22Rv1 (cell line): ENCODE measurements around the gene DNAJA4.

Experiments used
- ZFX ChIP-seq: fragments of 450-650 bp; IDR thresholded peaks from 2 replicates; pipeline ENCODE4 v1.6.1; 2017; ENCODE audit warnings: antibody characterized with exemption, borderline replicate concordance
- TF ChIP-seq, protein P1 (sequence below): fragments of 450-650 bp; IDR thresholded peaks from 2 replicates; pipeline ENCODE4 v1.5.1; 2017; ENCODE audit warnings: mild to moderate bottlenecking

- TF ChIP-seq, protein P1, sequence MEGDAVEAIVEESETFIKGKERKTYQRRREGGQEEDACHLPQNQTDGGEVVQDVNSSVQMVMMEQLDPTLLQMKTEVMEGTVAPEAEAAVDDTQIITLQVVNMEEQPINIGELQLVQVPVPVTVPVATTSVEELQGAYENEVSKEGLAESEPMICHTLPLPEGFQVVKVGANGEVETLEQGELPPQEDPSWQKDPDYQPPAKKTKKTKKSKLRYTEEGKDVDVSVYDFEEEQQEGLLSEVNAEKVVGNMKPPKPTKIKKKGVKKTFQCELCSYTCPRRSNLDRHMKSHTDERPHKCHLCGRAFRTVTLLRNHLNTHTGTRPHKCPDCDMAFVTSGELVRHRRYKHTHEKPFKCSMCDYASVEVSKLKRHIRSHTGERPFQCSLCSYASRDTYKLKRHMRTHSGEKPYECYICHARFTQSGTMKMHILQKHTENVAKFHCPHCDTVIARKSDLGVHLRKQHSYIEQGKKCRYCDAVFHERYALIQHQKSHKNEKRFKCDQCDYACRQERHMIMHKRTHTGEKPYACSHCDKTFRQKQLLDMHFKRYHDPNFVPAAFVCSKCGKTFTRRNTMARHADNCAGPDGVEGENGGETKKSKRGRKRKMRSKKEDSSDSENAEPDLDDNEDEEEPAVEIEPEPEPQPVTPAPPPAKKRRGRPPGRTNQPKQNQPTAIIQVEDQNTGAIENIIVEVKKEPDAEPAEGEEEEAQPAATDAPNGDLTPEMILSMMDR, result no peak
- TF ChIP-seq ZFX, result no peak
Measured at GRCh38 chr15:78224023-78224411, 40.3 kb upstream of the DNAJA4 start.
